ENCODE results near the gene TRMT1. TPM values are rescaled to one million over a fixed set of nuclear protein-coding genes. Genes with fewer than 3 reads are reported as not detected.

Gene TRMT1
- total RNA-seq, 1 experiment from 2014 or later, result 106 TPM

DNA sequence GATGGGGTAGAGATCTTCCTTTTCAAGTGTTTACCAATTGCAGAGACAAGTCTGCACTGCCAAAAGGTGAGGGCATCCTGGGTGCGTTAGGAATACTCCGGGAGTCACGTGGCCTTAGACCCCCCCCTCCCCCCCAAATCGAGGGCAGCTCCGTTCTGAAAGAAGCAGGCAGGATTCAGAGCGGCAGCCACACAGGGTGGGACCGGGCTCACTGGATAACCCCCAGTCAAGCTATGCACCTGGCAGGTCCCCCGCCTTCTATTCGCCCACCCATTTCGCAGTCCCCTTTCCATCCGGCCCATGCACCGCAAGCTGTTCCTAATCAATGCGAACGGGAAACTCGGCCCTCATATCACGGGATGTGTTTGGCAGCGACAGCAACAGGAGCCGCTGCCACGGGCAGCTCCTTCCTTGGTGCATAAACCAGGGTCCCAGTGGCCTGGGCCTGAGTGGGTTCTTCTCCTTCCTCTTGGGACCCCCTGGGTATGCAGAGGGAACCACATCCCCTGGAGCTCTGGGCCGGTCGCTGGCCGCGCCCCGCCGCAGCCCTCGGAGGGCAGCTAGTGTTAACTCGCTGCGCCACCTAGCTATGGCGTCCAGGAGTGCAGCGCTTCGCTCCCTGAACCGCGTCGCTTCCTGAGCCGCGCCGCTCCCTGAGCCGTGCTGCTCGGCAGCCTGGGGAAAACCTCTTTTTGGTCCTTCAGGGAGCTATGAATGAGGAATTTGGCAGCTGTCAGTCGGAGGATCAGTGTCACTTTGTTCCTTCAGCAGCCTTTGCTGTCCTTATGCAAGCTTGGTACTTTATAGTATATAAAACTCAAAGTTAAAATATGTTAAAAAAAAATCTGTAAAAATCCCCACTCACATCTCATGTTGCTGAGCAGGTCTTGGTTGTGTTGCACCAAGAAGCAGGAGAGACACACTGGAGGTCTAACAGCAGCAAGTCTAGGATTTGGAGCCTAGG is 55.3 kb downstream of the TRMT1 start:
- no peaks in the 10 kb centered on the region for H3K36me3 Mint-ChIP-seq
- CTCF ChIA-PET, result interaction anchor here (0.6 to 12.4 kb wide), 36 partner anchors 10 to 917 kb away, joined by 3 to 294 read pairs (median 10); partner anchors contain the start of gene DAND5
- no peaks in the 10 kb centered on the region for H3K9me3 Mint-ChIP-seq
- peak overlapping the region; percentile 64 for H3K4me3 Mint-ChIP-seq
- no peak overlapping the region for H3K27ac Mint-ChIP-seq
- H3K27me3 Mint-ChIP-seq (ENCODE audit: low read depth), result peaks cover 76% of the 10 kb centered on the region
- DNase-seq (ENCODE audit: low spot score) (peak; percentile 93), ATAC-seq (peak; percentile 85)
- POLR2A ChIA-PET, result interaction anchor here (0.6 to 1.5 kb wide), 7 partner anchors 21 to 131 kb away, joined by 3 to 5 read pairs (median 3); no protein-coding TSS in a partner anchor
- peaks cover 26% of the 10 kb centered on the region for H3K4me1 Mint-ChIP-seq
- TF ChIP-seq ATF1 (CRISPR knock-in tag; IDR thresholded peaks at IDR 0.05) (no peak), ZBTB21 (CRISPR knock-in tag; IDR thresholded peaks at IDR 0.05; ENCODE audit: borderline replicate concordance) (no peak), NFE2L1 (CRISPR knock-in tag; IDR thresholded peaks at IDR 0.05) (no peak), GTF2I (CRISPR knock-in tag; conservative IDR thresholded peaks at IDR 0.05) (no peak), FOXK1 (CRISPR knock-in tag; IDR thresholded peaks at IDR 0.05) (0 out of 2 replicates have a peak, but pooled peaks have one; percentile 16), CTCF (IDR thresholded peaks at IDR 0.05) (peak; percentile 76), STAT6 (CRISPR knock-in tag; conservative IDR thresholded peaks at IDR 0.05; ENCODE audit: low read depth) (no peak), JAZF1 (CRISPR knock-in tag; IDR thresholded peaks at IDR 0.05) (no peak), ZNF423 (CRISPR knock-in tag; IDR thresholded peaks at IDR 0.05) (peak; percentile 42; the same call in 1 of the 2 replicates), OVOL2 (CRISPR knock-in tag; IDR thresholded peaks at IDR 0.05; ENCODE audit: borderline replicate concordance) (no peak), MYBL2 (CRISPR knock-in tag; IDR thresholded peaks at IDR 0.05) (no peak), MXD4 (CRISPR knock-in tag; IDR thresholded peaks at IDR 0.05; ENCODE audit: borderline replicate concordance) (no peak), USF2 (CRISPR knock-in tag; IDR thresholded peaks at IDR 0.05) (peak; percentile 83), NFATC4 (CRISPR knock-in tag; IDR thresholded peaks at IDR 0.05) (no peak)
- TF ChIP-seq, protein P1, sequence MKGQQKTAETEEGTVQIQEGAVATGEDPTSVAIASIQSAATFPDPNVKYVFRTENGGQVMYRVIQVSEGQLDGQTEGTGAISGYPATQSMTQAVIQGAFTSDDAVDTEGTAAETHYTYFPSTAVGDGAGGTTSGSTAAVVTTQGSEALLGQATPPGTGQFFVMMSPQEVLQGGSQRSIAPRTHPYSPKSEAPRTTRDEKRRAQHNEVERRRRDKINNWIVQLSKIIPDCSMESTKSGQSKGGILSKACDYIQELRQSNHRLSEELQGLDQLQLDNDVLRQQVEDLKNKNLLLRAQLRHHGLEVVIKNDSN (CRISPR knock-in tag; IDR thresholded peaks at IDR 0.05), result peak; percentile 85
- TF ChIP-seq, protein P2, sequence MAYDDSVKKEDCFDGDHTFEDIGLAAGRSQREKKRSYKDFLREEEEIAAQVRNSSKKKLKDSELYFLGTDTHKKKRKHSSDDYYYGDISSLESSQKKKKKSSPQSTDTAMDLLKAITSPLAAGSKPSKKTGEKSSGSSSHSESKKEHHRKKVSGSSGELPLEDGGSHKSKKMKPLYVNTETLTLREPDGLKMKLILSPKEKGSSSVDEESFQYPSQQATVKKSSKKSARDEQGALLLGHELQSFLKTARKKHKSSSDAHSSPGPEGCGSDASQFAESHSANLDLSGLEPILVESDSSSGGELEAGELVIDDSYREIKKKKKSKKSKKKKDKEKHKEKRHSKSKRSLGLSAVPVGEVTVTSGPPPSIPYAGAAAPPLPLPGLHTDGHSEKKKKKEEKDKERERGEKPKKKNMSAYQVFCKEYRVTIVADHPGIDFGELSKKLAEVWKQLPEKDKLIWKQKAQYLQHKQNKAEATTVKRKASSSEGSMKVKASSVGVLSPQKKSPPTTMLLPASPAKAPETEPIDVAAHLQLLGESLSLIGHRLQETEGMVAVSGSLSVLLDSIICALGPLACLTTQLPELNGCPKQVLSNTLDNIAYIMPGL (CRISPR knock-in tag; IDR thresholded peaks at IDR 0.05), result peak; percentile 66; the same call in 1 of the 2 replicates
- TF ChIP-seq, protein P3, sequence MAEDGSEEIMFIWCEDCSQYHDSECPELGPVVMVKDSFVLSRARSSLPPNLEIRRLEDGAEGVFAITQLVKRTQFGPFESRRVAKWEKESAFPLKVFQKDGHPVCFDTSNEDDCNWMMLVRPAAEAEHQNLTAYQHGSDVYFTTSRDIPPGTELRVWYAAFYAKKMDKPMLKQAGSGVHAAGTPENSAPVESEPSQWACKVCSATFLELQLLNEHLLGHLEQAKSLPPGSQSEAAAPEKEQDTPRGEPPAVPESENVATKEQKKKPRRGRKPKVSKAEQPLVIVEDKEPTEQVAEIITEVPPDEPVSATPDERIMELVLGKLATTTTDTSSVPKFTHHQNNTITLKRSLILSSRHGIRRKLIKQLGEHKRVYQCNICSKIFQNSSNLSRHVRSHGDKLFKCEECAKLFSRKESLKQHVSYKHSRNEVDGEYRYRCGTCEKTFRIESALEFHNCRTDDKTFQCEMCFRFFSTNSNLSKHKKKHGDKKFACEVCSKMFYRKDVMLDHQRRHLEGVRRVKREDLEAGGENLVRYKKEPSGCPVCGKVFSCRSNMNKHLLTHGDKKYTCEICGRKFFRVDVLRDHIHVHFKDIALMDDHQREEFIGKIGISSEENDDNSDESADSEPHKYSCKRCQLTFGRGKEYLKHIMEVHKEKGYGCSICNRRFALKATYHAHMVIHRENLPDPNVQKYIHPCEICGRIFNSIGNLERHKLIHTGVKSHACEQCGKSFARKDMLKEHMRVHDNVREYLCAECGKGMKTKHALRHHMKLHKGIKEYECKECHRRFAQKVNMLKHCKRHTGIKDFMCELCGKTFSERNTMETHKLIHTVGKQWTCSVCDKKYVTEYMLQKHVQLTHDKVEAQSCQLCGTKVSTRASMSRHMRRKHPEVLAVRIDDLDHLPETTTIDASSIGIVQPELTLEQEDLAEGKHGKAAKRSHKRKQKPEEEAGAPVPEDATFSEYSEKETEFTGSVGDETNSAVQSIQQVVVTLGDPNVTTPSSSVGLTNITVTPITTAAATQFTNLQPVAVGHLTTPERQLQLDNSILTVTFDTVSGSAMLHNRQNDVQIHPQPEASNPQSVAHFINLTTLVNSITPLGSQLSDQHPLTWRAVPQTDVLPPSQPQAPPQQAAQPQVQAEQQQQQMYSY (CRISPR knock-in tag; IDR thresholded peaks at IDR 0.05), result no peak
- TF ChIP-seq, protein P4, sequence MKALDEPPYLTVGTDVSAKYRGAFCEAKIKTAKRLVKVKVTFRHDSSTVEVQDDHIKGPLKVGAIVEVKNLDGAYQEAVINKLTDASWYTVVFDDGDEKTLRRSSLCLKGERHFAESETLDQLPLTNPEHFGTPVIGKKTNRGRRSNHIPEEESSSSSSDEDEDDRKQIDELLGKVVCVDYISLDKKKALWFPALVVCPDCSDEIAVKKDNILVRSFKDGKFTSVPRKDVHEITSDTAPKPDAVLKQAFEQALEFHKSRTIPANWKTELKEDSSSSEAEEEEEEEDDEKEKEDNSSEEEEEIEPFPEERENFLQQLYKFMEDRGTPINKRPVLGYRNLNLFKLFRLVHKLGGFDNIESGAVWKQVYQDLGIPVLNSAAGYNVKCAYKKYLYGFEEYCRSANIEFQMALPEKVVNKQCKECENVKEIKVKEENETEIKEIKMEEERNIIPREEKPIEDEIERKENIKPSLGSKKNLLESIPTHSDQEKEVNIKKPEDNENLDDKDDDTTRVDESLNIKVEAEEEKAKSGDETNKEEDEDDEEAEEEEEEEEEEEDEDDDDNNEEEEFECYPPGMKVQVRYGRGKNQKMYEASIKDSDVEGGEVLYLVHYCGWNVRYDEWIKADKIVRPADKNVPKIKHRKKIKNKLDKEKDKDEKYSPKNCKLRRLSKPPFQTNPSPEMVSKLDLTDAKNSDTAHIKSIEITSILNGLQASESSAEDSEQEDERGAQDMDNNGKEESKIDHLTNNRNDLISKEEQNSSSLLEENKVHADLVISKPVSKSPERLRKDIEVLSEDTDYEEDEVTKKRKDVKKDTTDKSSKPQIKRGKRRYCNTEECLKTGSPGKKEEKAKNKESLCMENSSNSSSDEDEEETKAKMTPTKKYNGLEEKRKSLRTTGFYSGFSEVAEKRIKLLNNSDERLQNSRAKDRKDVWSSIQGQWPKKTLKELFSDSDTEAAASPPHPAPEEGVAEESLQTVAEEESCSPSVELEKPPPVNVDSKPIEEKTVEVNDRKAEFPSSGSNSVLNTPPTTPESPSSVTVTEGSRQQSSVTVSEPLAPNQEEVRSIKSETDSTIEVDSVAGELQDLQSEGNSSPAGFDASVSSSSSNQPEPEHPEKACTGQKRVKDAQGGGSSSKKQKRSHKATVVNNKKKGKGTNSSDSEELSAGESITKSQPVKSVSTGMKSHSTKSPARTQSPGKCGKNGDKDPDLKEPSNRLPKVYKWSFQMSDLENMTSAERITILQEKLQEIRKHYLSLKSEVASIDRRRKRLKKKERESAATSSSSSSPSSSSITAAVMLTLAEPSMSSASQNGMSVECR (CRISPR knock-in tag; IDR thresholded peaks at IDR 0.05; ENCODE audit: borderline replicate concordance), result no peak

Data from WTC11 (cell line).